Testis (tissue), 3 donors: Measurements from ENCODE around the gene ACP1. TPM values are rescaled to one million over a fixed set of nuclear protein-coding genes. Genes with fewer than 3 reads are reported as not detected.

ENCODE experiments used
- DNase-seq: peaks from one replicate; pipeline ENCODE4 v3.0.0-alpha.2; 2019
- H3K27ac ChIP-seq, 2 donors: fragments of 200-600 bp; sonication (generic); one replicate each; pipeline ENCODE4 v1.5.1; 2019
- H3K27me3 ChIP-seq: fragments of 200-600 bp; sonication (generic); one replicate; pipeline ENCODE4 v1.5.1; 2019
- H3K36me3 ChIP-seq: fragments of 200-600 bp; sonication (generic); one replicate; pipeline ENCODE4 v1.5.1; 2017; ENCODE audit warnings: low read depth; ENCODE audit errors: missing control alignments
- H3K4me1 ChIP-seq: fragments of 200-600 bp; sonication (generic); one replicate; pipeline ENCODE4 v1.5.1; 2019
- H3K4me3 ChIP-seq, 2 donors: fragments of 200-600 bp; sonication (generic); one replicate each; pipeline ENCODE4 v1.5.1; 2017 to 2019
- H3K9me3 ChIP-seq: fragments of 200-600 bp; sonication (generic); one replicate; pipeline ENCODE4 v1.5.1; 2017
- POLR2A ChIP-seq: fragments of 450-650 bp; IDR thresholded peaks from one replicate; pipeline ENCODE4 v1.6.1; 2017; ENCODE audit warnings: antibody characterized with exemption, mild to moderate bottlenecking, moderate library complexity
- WGBS, 2 donors: methylation state at CpG; one replicate each; pipeline ENCODE4 v1.1.5; 2018; 5-methylcytosine and 5-hydroxymethylcytosine counted together
- intact Hi-C: fragments of 100-400 bp; cut with DNase I; formaldehyde crosslinking; loops from one replicate; pipeline ENCODE4 v1.15.1; 2023; ENCODE audit warnings: low total_unique reads
- polyA plus RNA-seq: library from polyadenylated mRNA; stranded (reverse); fragments of 350-450 nt; fragmentation: Illumina TruSeq; extraction: RNeasy Lipid Tissue Mini Kit (QIAGEN cat#74804); gene quantifications from one replicate; pipeline ENCODE4 v1.2.3, GENCODE V29; 2014; ENCODE audit warnings: low read depth, low replicate concordance; ENCODE audit not compliant: insufficient read depth
- total RNA-seq, 2 donors: library from RNA; depleted of rRNA; stranded (reverse); fragments of >200 nt; gene quantifications; one replicate each; pipeline ENCODE4 v1.2.3, GENCODE V29; 2016
- TF ChIP-seq, protein P1 (sequence below), 3 experiments: fragments of 450-650 bp in 2 of 3; fragments of 200-600 bp in 1 of 3; sonication (generic) in 1 of 3; IDR thresholded peaks; one replicate each; pipeline ENCODE4 v1.5.1; 2016 to 2019; ENCODE audit warnings: antibody characterized with exemption in 3 of 3, mild to moderate bottlenecking in 2 of 3, moderate library complexity in 1 of 3

Gene ACP1
- total and polyA plus RNA-seq, 3 donors from 2014 or later, result 117 to 136 (median 135) TPM

DNA sequence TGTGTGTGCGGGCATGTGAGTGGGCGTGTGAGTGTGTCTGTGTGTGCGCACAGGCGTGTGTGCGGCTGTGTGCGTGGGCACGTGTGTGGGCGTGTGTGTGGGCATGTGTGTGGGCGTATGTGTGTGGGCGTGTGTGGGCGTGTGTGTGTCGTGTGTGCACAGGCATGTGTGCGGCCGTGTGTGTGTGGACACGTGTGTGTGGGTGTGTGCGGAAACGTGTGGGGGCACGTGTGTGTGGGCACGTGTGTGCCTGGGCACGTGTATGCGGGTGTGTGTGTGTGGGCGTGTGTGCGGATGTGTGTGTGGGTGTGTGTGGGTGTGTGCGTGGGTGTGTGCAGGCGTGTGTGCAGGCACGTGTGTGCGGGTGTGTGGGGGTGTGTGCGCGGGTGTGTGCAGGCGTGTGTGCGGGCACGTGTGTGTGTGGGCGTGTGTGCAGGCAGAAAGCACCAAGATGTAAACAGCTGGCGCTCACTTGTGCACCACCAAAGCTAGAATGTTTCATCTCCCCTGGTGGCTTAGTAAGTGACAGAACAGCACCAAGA is 54.4 kb downstream of the ACP1 start:
- no peak for DNase-seq
- Histone ChIP-seq H3K9me3 (no peaks in the 10 kb centered on the region), H3K4me3 (no peak overlapping the region), H3K27me3 (no peaks in the 10 kb centered on the region), H3K36me3 (no peaks in the 10 kb centered on the region), H3K4me1 (no peaks in the 10 kb centered on the region), H3K27ac (no peak overlapping the region)
- TF ChIP-seq POLR2A, result no peak
- intact Hi-C loops, result no loop called here
- 70 to 83% methylated on average over 33 to 34 of the region's 34 CpGs for WGBS, 2 donors

DNA sequence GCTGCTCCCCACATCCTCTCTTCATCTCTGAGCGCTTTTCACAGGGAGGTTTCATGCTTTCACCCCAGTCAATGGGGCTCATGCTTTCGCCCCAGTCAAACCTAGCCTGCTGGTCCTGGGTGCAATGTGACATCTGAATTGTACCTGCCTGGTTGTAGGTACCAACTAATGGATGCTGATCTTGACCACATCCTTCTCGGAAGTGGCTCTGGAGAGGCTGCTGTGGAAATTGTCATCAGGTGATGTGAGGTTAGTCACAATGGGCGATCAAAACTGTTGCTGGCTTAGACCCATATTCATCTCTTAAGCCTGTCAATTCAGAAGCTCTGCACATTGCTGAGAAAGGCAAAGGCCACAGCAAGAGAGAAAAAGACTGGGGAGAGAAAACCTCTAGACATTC is 55.8 kb downstream of the ACP1 start:
- no peaks in the 10 kb centered on the region for H3K9me3 ChIP-seq
- H3K27ac ChIP-seq, result no peak overlapping the region
- DNase-seq, result no peak
- no peak for TF ChIP-seq POLR2A
- TF ChIP-seq, protein P1, sequence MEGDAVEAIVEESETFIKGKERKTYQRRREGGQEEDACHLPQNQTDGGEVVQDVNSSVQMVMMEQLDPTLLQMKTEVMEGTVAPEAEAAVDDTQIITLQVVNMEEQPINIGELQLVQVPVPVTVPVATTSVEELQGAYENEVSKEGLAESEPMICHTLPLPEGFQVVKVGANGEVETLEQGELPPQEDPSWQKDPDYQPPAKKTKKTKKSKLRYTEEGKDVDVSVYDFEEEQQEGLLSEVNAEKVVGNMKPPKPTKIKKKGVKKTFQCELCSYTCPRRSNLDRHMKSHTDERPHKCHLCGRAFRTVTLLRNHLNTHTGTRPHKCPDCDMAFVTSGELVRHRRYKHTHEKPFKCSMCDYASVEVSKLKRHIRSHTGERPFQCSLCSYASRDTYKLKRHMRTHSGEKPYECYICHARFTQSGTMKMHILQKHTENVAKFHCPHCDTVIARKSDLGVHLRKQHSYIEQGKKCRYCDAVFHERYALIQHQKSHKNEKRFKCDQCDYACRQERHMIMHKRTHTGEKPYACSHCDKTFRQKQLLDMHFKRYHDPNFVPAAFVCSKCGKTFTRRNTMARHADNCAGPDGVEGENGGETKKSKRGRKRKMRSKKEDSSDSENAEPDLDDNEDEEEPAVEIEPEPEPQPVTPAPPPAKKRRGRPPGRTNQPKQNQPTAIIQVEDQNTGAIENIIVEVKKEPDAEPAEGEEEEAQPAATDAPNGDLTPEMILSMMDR (IDR thresholded peaks at IDR 0.05), result no peak
- no peaks in the 10 kb centered on the region for H3K4me1 ChIP-seq
- H3K4me3 ChIP-seq, result no peak overlapping the region
- no peaks in the 10 kb centered on the region for H3K27me3 ChIP-seq
- H3K36me3 ChIP-seq, result no peaks in the 10 kb centered on the region
- intact Hi-C loops, result no loop called here
- WGBS, 2 donors, result 80 to 96% methylated on average over 4 of the region's 4 CpGs

DNA sequence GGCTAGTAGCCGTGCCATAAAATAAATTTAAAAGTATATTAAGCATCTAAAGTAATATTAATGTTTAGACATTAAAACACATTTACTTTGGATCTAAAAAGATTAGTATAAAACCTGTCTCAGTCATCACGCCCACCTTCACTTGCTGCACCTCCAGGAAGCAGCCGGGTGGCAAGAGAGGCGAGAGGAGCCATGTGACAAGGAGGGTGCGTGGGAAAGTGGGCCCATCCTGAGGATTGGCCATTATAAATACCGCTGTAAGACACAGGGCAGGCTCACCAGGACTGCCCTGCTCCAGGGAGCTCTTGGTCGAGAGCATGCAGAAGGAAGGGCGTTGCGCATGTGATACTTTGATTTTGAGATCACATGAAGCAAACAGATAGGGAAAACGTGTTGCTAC is 57.6 kb downstream of the ACP1 start:
- H3K4me1 ChIP-seq, result no peaks in the 10 kb centered on the region
- no peak for TF ChIP-seq POLR2A
- TF ChIP-seq, protein P1 (IDR thresholded peaks at IDR 0.05), result no peak
- WGBS, 2 donors, result 89 to 90% methylated on average over 10 of the region's 10 CpGs
- no peak for DNase-seq
- H3K4me3 ChIP-seq, result no peak overlapping the region
- H3K9me3 ChIP-seq, result no peaks in the 10 kb centered on the region
- no peak overlapping the region for H3K27ac ChIP-seq
- H3K27me3 ChIP-seq, result no peaks in the 10 kb centered on the region
- no peaks in the 10 kb centered on the region for H3K36me3 ChIP-seq
- intact Hi-C loops, result no loop called here

DNA sequence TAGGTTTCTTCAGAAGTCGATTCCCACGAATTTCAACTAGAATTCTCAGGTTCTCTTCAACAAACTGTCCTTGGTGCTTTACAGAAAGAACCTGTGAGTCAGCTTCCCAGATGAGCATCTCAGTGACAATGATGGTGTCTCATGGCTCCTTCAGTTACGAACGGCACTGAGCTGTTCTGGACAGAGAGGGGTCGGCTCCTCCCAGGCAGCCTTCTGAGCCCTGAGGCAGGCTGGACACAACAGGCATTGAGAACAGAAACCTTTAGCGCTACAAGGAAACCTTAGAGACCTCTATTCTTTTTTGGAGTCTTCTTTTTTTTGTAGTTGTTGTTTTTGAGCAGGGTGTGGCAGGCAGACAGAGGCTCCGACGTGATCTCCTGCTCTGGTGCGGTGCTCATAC is 58.3 kb downstream of the ACP1 start:
- H3K4me3 ChIP-seq, result no peak overlapping the region
- H3K4me1 ChIP-seq, result no peaks in the 10 kb centered on the region
- no peaks in the 10 kb centered on the region for H3K27me3 ChIP-seq
- H3K9me3 ChIP-seq, result no peaks in the 10 kb centered on the region
- H3K36me3 ChIP-seq, result no peaks in the 10 kb centered on the region
- intact Hi-C loops, result no loop called here
- no peak overlapping the region for H3K27ac ChIP-seq
- DNase-seq, result no peak
- WGBS, 2 donors, result 82 to 90% methylated on average over 9 of the region's 9 CpGs
- no peak for TF ChIP-seq POLR2A
- TF ChIP-seq, protein P1 (IDR thresholded peaks at IDR 0.05), result no peak

Other genes with a start within 250 kb of the ACP1 start
- gene FAM110C, start 218.4 kb upstream of the ACP1 start, total RNA-seq, result 10 to 100 TPM; 13.5 to 16.3 TPM
- 8.5 TPM for gene FAM110C, start 218.4 kb upstream of the ACP1 start, polyA plus RNA-seq
- gene SH3YL1, start 915 bp upstream of the ACP1 start, total RNA-seq, result 10 to 100 TPM; 73.7 to 92.3 TPM
- gene SH3YL1, start 915 bp upstream of the ACP1 start, polyA plus RNA-seq, result 55.0 TPM
- gene ALKAL2, start 23.1 kb downstream of the ACP1 start, total RNA-seq, result 10 to 100 TPM; 29.6 to 46.9 TPM
- gene ALKAL2, start 23.1 kb downstream of the ACP1 start, polyA plus RNA-seq, result 69.4 TPM